OCI-LY3 (cell line): Measurements from ENCODE around the gene METTL13.

Experiments
- H2AFZ ChIP-seq: fragments of 200-600, 300-600 bp; shearing (Covaris generic); 2 replicates; pipeline ENCODE4 v1.6.0; 2014; ENCODE audit warnings: antibody characterized with exemption, low read depth, low read length
- H3K27ac ChIP-seq: fragments of 200-600, 300-600 bp; sonication (generic); 2 replicates; pipeline ENCODE4 v1.5.1; 2014; ENCODE audit warnings: mild to moderate bottlenecking, low read length, moderate library complexity, mixed read lengths
- H3K27me3 ChIP-seq: fragments of 200-600, 300-600 bp; sonication (generic); 2 replicates; pipeline ENCODE4 v1.6.1; 2014; ENCODE audit warnings: low read depth, low read length, mixed read lengths
- H3K36me3 ChIP-seq: fragments of 200-600, 300-600 bp; sonication (generic); replicated peaks from 2 replicates; pipeline ENCODE3; 2014; ENCODE audit warnings: low read depth, low read length, mixed read lengths
- H3K4me1 ChIP-seq: fragments of 300-600, 200-600 bp; sonication (generic); 2 replicates; pipeline ENCODE4 v1.6.1; 2014; ENCODE audit warnings: low read length, mixed read lengths
- H3K4me2 ChIP-seq: fragments of 200-600, 300-600 bp; sonication (generic); 2 replicates; pipeline ENCODE4 v1.6.1; 2014; ENCODE audit warnings: low read length, mixed read lengths
- H3K4me3 ChIP-seq: fragments of 300-600, 200-600 bp; sonication (generic); 2 replicates; pipeline ENCODE4 v1.5.1; 2014; ENCODE audit warnings: antibody characterized with exemption, mild to moderate bottlenecking, low read length, moderate library complexity
- H3K79me2 ChIP-seq: fragments of 300-600, 200-600 bp; shearing (Covaris generic); 2 replicates; pipeline ENCODE4 v1.6.1; 2014; ENCODE audit warnings: mild to moderate bottlenecking, low read length, mixed read lengths
- H3K9ac ChIP-seq: fragments of 300-600, 200-600 bp; shearing (Covaris generic); 2 replicates; pipeline ENCODE4 v1.6.0; 2014; ENCODE audit warnings: mild to moderate bottlenecking, low read length, moderate library complexity
- H3K9me3 ChIP-seq: fragments of 200-600, 300-600 bp; shearing (Covaris generic); 2 replicates; pipeline ENCODE4 v1.6.1; 2014; ENCODE audit warnings: low read length, mixed read lengths; ENCODE audit not compliant: insufficient read depth
- H4K20me1 ChIP-seq: fragments of 200-600, 300-600 bp; sonication (generic); 2 replicates; pipeline ENCODE4 v1.6.1; 2016; ENCODE audit warnings: low read length, mixed read lengths; ENCODE audit not compliant: insufficient read depth
- EZH2phosphoT487 ChIP-seq: fragments of 200-600 bp; shearing (Covaris generic); IDR thresholded peaks from 2 replicates; pipeline ENCODE4 v1.6.1; 2018; ENCODE audit warnings: antibody characterized with exemption, mixed run types, low read depth
- TF ChIP-seq, protein P1 (sequence below): fragments of 200-600, 300-600 bp; sonication (generic); IDR thresholded peaks from 2 replicates; pipeline ENCODE4 v1.5.1; 2014; ENCODE audit warnings: antibody characterized with exemption, low read length, low read depth

Gene METTL13

DNA sequence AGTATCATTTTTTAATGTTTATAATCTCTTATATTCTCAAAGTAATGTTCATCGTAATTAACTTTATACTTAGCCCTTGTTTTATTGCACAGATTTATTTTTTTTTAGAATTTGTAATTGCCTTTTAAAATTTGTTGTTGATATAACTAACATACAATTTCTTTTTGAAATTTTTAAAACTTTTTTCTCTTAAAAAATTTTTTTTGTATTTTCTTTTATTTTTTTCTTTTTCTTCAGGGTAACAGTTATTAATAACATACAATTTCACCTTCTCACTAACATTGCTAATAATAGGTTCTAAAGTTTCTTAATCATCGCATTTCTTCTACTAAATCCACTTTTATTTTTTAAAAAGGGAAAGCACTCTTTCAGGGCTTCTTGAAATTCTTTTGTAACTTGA is 28.3 kb upstream of the METTL13 start:
- Histone ChIP-seq H3K79me2 (no peaks in the 10 kb centered on the region), H3K27ac (no peak overlapping the region), H4K20me1 (no peaks in the 10 kb centered on the region), H3K27me3 (peaks cover 4% of the 10 kb centered on the region; the same call in 1 of the 2 replicates), H3K9me3 (no peaks in the 10 kb centered on the region), H3K4me1 (no peaks in the 10 kb centered on the region), H3K4me2 (no peak overlapping the region), H3K9ac (no peak overlapping the region), H2AFZ (no peak overlapping the region), H3K36me3 (no peaks in the 10 kb centered on the region), H3K4me3 (no peak overlapping the region)
- no peak for TF ChIP-seq EZH2phosphoT487
- TF ChIP-seq, protein P1, sequence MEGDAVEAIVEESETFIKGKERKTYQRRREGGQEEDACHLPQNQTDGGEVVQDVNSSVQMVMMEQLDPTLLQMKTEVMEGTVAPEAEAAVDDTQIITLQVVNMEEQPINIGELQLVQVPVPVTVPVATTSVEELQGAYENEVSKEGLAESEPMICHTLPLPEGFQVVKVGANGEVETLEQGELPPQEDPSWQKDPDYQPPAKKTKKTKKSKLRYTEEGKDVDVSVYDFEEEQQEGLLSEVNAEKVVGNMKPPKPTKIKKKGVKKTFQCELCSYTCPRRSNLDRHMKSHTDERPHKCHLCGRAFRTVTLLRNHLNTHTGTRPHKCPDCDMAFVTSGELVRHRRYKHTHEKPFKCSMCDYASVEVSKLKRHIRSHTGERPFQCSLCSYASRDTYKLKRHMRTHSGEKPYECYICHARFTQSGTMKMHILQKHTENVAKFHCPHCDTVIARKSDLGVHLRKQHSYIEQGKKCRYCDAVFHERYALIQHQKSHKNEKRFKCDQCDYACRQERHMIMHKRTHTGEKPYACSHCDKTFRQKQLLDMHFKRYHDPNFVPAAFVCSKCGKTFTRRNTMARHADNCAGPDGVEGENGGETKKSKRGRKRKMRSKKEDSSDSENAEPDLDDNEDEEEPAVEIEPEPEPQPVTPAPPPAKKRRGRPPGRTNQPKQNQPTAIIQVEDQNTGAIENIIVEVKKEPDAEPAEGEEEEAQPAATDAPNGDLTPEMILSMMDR, result no peak

DNA sequence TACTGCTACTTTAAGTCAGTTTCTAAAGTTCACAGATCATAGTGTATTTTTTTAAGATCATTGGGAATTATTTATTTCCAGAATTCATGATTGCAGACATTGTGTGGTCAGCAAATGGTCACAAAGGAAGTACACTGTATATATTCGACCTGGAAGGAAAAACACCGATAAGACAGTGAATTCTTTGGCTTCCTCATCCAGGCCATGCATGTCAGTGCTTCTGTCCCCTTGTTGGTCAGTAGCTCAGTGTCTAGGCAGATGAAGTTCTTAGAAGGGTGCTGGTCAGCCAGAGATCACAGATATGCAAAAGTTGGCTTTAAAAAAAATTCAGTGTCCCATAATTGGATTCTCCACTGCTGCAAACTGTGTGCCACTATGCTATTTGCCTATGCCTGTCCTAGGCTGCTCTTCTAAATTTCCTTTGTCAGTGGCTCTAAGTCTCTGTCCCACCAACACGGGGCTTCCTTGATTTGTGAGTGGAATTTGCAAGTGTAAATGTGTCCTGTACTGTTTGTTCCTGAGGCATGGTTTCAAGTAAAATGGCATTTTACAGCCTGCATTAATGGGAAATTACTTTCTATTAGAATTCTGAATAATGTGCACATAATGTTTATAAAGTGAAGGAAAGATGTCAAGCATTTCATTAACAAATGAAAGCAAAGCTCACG is 27.6 kb upstream of the METTL13 start:
- no peaks in the 10 kb centered on the region for H3K36me3 ChIP-seq
- H3K27ac ChIP-seq, result no peak overlapping the region
- H2AFZ ChIP-seq, result no peak overlapping the region
- no peaks in the 10 kb centered on the region for H3K79me2 ChIP-seq
- no peak overlapping the region for H3K4me3 ChIP-seq
- H3K9me3 ChIP-seq, result no peaks in the 10 kb centered on the region
- no peak overlapping the region for H3K4me2 ChIP-seq
- TF ChIP-seq, protein P1, result no peak
- no peak overlapping the region for H3K9ac ChIP-seq
- no peaks in the 10 kb centered on the region for H3K4me1 ChIP-seq
- peaks cover 4% of the 10 kb centered on the region; the same call in 1 of the 2 replicates for H3K27me3 ChIP-seq
- H4K20me1 ChIP-seq, result no peaks in the 10 kb centered on the region

DNA sequence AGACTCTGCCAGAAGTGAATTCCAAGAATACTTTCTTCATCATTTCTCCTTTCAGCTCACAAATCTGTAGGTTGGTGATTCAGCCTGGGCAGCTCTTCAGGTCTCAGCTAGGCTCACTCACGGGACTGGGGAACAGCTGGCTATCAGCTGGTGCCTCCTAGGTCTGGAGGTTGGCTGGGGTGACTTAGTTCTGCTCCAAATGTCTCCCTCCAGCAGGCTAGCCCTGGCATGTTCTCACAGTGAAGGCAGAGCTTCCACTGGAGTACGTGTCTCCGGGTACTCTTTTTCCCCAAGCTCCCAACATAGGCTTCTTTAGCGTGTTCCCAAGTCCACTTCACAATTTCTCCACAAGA is 27.1 kb upstream of the METTL13 start:
- H3K36me3 ChIP-seq, result no peaks in the 10 kb centered on the region
- H3K9me3 ChIP-seq, result no peaks in the 10 kb centered on the region
- peaks cover 4% of the 10 kb centered on the region; the same call in 1 of the 2 replicates for H3K27me3 ChIP-seq
- no peak overlapping the region for H3K27ac ChIP-seq
- no peaks in the 10 kb centered on the region for H3K79me2 ChIP-seq
- no peak for TF ChIP-seq EZH2phosphoT487
- no peak overlapping the region for H3K4me2 ChIP-seq
- H2AFZ ChIP-seq, result no peak overlapping the region
- no peaks in the 10 kb centered on the region for H4K20me1 ChIP-seq
- H3K4me3 ChIP-seq, result no peak overlapping the region
- H3K9ac ChIP-seq, result no peak overlapping the region
- no peaks in the 10 kb centered on the region for H3K4me1 ChIP-seq

GRCh38 chr1:171754971-171755370 is 26.5 kb upstream of the METTL13 start:
- TF ChIP-seq EZH2phosphoT487, result no peak
- TF ChIP-seq, protein P1, result no peak
- no peak overlapping the region for H2AFZ ChIP-seq
- H3K4me3 ChIP-seq, result no peak overlapping the region
- H3K9ac ChIP-seq, result no peak overlapping the region
- H3K9me3 ChIP-seq, result no peaks in the 10 kb centered on the region
- H3K79me2 ChIP-seq, result no peaks in the 10 kb centered on the region
- peaks cover 4% of the 10 kb centered on the region; the same call in 1 of the 2 replicates for H3K27me3 ChIP-seq
- no peak overlapping the region for H3K27ac ChIP-seq
- no peaks in the 10 kb centered on the region for H4K20me1 ChIP-seq
- H3K4me2 ChIP-seq, result no peak overlapping the region
- H3K4me1 ChIP-seq, result no peaks in the 10 kb centered on the region
- no peaks in the 10 kb centered on the region for H3K36me3 ChIP-seq
